Raji (cell line): ENCODE data around the gene SLC2A13.

Experiments used
- POLR2A ChIP-seq: IDR thresholded peaks from 2 replicates; pipeline ENCODE4 v1.6.1; 2011; ENCODE audit warnings: low read depth, low read length, control low read depth; ENCODE audit not compliant: insufficient read depth

Gene SLC2A13

GRCh38 chr12:40105515-40106201, at the start of gene SLC2A13:
TSS of gene SLC2A13 (minus strand) at chr12:40106081. CDS start at chr12:40105808, 273 bp downstream.
- peak; percentile 69 for TF ChIP-seq POLR2A

- TF ChIP-seq POLR2A, result no peak
These were observed 48.5 kb upstream of the SLC2A13 start for GRCh38 chr12:40154381-40154780.

- TF ChIP-seq POLR2A, result no peak
These were observed 47.6 kb upstream of the SLC2A13 start for GRCh38 chr12:40153432-40153831.

- no peak for TF ChIP-seq POLR2A
These were observed 47.0 kb upstream of the SLC2A13 start for GRCh38 chr12:40152783-40153383.

- no peak for TF ChIP-seq POLR2A
These were observed 43.9 kb upstream of the SLC2A13 start for GRCh38 chr12:40149673-40150260.

- TF ChIP-seq POLR2A, result no peak
These were observed 41.2 kb upstream of the SLC2A13 start for GRCh38 chr12:40146800-40147797.

- no peak for TF ChIP-seq POLR2A
These were observed 40.0 kb upstream of the SLC2A13 start for GRCh38 chr12:40145896-40146295.

GRCh38 chr12:40144023-40144422, 38.1 kb upstream of the SLC2A13 start:
- no peak for TF ChIP-seq POLR2A

GRCh38 chr12:40142001-40142744, 36.3 kb upstream of the SLC2A13 start:
- TF ChIP-seq POLR2A, result no peak

GRCh38 chr12:40138526-40138925, 32.6 kb upstream of the SLC2A13 start:
- no peak for TF ChIP-seq POLR2A

GRCh38 chr12:40137252-40137651, 31.4 kb upstream of the SLC2A13 start:
- no peak for TF ChIP-seq POLR2A

- TF ChIP-seq POLR2A, result no peak
These were observed 21.5 kb upstream of the SLC2A13 start for GRCh38 chr12:40127408-40127807.

- no peak for TF ChIP-seq POLR2A
These were observed 17.6 kb upstream of the SLC2A13 start for GRCh38 chr12:40123496-40123895.

- TF ChIP-seq POLR2A, result no peak
These were observed 17.0 kb upstream of the SLC2A13 start for GRCh38 chr12:40122842-40123241.
